Epithelial cell of proximal tubule (primary cell): ENCODE results near the gene GTF2E1. TPM values are rescaled to one million over a fixed set of nuclear protein-coding genes. Genes with fewer than 3 reads are reported as not detected.

ENCODE experiments used
- DNase-seq: peaks from one replicate; pipeline ENCODE4 v3.0.0-alpha.2; 2011; ENCODE audit warnings: low read depth
- H3K4me3 ChIP-seq: 2 replicates; pipeline ENCODE4 v1.5.1; 2011; ENCODE audit warnings: low read depth, mild to moderate bottlenecking, low read length
- total RNA-seq: library from RNA; depleted of rRNA; stranded (reverse); fragments of >200 nt; gene quantifications from 2 replicates; pipeline ENCODE4 v1.2.3, GENCODE V29; 2015
- TF ChIP-seq, protein P1 (sequence below): conservative IDR thresholded peaks from 2 replicates; pipeline ENCODE4 v1.5.1; 2012; ENCODE audit warnings: low read depth, mild to moderate bottlenecking, low read length

The GTF2E1 gene
- total RNA-seq, 1 donor from 2014 or later = 17.5 TPM

DNA sequence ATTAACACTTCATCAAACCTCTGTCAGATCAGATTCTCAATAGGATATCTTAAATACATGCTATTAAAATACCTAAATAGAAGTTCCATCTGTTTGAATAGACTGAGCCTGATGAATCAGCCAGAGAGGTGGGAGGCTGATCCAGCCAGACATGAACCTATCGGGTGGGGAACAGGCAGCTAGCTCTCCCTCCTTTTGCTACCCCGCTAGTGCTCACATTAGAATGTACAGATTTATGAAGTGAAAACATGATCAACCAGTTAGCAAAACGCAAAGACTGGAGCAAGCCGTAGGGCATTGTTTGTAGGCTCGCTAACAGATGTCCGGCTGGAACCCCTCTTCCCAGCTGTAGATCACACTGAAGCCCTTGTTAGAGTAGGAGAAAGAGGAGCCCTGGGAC, 54.4 kb downstream of the GTF2E1 start:
- TF ChIP-seq, protein P1, sequence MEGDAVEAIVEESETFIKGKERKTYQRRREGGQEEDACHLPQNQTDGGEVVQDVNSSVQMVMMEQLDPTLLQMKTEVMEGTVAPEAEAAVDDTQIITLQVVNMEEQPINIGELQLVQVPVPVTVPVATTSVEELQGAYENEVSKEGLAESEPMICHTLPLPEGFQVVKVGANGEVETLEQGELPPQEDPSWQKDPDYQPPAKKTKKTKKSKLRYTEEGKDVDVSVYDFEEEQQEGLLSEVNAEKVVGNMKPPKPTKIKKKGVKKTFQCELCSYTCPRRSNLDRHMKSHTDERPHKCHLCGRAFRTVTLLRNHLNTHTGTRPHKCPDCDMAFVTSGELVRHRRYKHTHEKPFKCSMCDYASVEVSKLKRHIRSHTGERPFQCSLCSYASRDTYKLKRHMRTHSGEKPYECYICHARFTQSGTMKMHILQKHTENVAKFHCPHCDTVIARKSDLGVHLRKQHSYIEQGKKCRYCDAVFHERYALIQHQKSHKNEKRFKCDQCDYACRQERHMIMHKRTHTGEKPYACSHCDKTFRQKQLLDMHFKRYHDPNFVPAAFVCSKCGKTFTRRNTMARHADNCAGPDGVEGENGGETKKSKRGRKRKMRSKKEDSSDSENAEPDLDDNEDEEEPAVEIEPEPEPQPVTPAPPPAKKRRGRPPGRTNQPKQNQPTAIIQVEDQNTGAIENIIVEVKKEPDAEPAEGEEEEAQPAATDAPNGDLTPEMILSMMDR = no peak
- H3K4me3 ChIP-seq = no peak overlapping the region
- DNase-seq = no peak

DNA sequence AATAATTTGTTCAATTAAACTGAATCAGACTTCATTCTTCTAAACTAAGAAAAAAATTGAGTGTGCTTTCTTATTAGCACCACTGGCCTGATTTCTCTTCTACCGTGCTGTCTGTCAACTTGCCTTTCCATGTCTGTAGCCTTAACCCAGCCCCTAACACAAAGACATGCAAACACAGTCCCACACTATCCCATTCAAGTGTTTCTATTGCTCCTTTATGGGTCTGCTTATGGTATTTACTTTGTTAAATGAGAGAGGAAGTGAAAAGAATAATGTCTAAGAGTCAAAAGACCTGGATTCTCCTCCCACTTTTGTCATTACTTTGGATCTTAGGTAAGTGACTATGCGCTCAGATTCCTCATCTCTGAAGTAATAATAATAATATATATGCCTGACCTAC, 55.3 kb downstream of the GTF2E1 start:
- TF ChIP-seq, protein P1 = no peak
- no peak for DNase-seq
- no peak overlapping the region for H3K4me3 ChIP-seq

DNA sequence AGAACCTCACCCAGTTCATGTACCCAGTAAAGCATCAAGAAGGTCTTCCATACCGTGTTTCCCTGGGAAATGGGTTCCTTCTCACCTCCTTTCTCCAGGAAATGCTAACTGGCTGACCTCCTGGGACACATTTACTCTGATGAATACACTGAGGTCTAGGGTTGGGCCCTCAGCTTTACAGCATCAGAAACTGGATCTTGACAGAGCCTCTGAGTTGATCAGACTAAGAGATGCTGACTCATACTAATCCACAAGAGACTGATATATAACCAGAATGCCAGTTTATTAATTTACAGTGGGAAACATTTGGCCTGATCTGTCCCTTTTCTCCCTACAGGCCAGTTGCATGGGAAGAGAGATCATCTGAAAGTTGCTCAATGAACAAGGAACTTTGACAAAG, 55.8 kb downstream of the GTF2E1 start:
- TF ChIP-seq, protein P1 = no peak
- H3K4me3 ChIP-seq = no peak overlapping the region
- no peak for DNase-seq

DNA sequence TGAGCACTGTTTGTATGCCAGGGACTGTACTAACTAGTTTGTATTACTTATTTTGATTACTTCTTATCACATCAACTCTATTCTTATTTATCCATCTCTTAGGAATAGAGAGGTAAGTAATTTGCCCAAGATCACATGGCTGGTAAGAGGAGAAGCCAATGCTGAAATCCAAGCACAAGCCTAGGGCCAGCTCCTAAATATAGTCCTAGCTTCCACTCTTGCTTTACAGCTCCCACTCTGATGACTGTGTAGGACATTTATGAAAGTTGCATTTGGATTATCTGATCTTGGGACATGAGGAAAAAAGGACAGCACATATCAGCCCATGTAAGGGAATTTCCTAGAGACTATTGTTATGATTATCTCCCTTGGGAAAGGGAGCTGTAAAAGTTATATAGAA, 58.1 kb downstream of the GTF2E1 start:
- TF ChIP-seq, protein P1 = no peak
- no peak for DNase-seq

DNA sequence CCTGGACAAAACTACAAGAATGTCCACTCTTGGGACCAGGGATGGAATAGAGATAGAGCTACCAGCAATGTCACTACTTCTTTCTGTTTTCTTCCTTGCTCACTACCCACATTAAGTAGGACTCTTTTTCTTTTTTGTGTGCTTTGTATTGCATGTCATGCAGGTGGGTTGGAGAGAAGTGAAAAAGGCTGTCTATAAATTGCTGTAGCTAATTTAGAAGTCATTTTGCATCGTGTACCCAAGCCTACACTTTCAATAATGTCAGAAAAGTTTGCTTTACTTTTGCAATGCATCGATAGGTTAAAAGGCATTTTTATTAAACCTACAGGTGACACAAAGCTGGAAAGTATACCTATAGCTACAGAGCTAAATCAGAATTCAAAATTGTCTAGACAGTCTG, 58.9 kb downstream of the GTF2E1 start:
- TF ChIP-seq, protein P1 = no peak
- no peak overlapping the region for H3K4me3 ChIP-seq
- no peak for DNase-seq

More for the DNA sequence above, 58.1 kb downstream of the GTF2E1 start:
- no peak overlapping the region for H3K4me3 ChIP-seq

DNA sequence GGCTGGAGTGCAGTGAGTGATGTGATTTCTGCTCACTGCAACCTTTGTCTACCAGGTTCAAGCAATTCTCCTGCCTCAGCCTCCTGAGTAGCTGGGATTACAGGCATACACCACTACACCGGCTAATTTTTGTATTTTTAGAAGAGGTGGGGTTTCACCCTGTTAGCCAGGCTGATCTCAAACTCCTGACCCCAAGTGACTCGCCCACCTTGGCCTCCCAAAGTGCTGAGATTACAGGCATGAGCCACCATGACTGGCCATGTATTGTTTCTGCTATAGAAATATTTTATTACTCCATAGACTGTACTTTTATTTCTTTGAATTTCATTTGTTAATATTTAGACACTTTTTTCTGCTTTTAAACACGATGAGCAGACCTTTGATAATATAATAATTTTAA, 60.4 kb downstream of the GTF2E1 start:
- TF ChIP-seq, protein P1 = no peak
- DNase-seq = no peak
- H3K4me3 ChIP-seq = no peak overlapping the region

DNA sequence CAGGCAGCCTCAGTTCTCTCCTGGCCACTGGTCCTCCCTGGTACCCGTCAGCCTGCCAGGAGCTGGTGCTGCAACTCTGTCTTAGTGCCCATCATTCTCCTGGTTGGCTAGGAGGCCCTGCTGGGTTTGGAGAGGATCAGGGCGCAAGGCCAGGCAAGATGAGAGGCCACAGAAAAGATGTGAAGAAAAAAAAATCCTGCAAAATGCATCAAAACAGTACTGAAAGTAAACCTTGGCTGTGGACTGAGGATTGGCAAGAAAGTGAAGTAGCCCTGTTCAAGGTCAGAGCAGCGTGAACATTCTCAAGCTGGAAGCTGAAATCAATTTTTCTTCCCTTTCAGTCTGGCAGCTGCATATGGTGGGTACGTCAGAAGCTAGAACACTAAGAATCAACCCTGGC, 74.2 kb downstream of the GTF2E1 start:
- TF ChIP-seq, protein P1 = no peak
- DNase-seq = no peak
- H3K4me3 ChIP-seq = no peak overlapping the region
